ENCODE measurements around the gene TRDN.
"Not testable (repeated sequence)": the region's sequence is repeated elsewhere in the genome, so short reads cannot be mapped to it uniquely, and the experiment has no call there.

The TRDN gene

DNA sequence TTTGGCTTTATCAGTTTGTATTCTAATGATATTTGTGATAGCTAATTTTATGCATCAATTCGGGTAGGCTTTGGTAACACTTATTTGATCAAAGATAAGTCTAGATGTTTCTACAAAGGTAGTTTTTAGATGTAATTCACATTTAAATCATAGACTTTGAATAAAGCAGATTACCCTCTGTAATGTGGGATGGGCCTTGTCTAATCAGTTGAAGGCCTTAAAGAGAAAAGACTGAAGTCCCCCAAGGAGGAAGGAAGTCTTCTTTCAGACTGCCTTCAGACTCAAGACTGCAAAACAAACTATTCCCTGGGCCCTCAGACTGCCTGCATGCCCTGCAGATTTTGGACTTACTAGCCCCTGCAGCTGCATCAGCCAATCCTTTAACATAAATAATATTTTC lies 178.5 kb downstream of the TRDN start:
- H3K27ac ChIP-seq (ENCODE audit: low read depth, low read length) = no peak overlapping the region
- no peaks in the 10 kb centered on the region for H3K79me2 ChIP-seq (ENCODE audit: control insufficient read depth, insufficient read depth, low read length, unreplicated experiment)
- no peaks in the 10 kb centered on the region for H3K4me1 ChIP-seq (ENCODE audit: control insufficient read depth, insufficient read depth, low read length, unreplicated experiment)
- H3K36me3 ChIP-seq (ENCODE audit: insufficient read depth, low read length) = no peaks in the 10 kb centered on the region
- H3K27me3 ChIP-seq (ENCODE audit: insufficient read depth, low read length) = no peaks in the 10 kb centered on the region
- no peak overlapping the region for H3K4me3 ChIP-seq (ENCODE audit: low read depth, low read length)
- H2AFZ ChIP-seq (ENCODE audit: low read length, unreplicated experiment) = no peak overlapping the region

DNA sequence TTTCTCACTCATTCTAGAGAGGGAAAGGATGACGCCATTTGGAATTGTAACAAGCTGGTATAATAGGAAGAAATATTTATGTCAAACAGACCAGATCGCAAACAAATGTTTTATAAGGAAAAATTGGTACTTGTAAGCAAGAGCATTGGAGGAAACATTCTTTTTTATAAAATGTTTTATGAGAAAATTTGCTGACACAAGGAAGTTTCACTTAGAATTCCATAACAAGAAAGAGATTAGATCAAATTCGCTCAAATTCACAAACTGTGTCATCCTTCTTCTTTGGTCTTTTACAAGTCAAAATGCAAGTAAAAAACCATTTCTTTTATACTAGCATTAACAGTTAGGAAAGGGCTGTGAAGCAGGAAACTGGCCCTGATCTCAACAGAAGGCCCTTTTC lies 179.9 kb downstream of the TRDN start:
- no peak overlapping the region for H3K27ac ChIP-seq (ENCODE audit: low read depth, low read length)
- no peaks in the 10 kb centered on the region for H3K79me2 ChIP-seq (ENCODE audit: control insufficient read depth, insufficient read depth, low read length, unreplicated experiment)
- H3K36me3 ChIP-seq (ENCODE audit: insufficient read depth, low read length) = no peaks in the 10 kb centered on the region
- H3K4me3 ChIP-seq (ENCODE audit: low read depth, low read length) = no peak overlapping the region
- H3K4me1 ChIP-seq (ENCODE audit: control insufficient read depth, insufficient read depth, low read length, unreplicated experiment) = no peaks in the 10 kb centered on the region
- no peaks in the 10 kb centered on the region for H3K27me3 ChIP-seq (ENCODE audit: insufficient read depth, low read length)
- no peak overlapping the region for H2AFZ ChIP-seq (ENCODE audit: low read length, unreplicated experiment)

DNA sequence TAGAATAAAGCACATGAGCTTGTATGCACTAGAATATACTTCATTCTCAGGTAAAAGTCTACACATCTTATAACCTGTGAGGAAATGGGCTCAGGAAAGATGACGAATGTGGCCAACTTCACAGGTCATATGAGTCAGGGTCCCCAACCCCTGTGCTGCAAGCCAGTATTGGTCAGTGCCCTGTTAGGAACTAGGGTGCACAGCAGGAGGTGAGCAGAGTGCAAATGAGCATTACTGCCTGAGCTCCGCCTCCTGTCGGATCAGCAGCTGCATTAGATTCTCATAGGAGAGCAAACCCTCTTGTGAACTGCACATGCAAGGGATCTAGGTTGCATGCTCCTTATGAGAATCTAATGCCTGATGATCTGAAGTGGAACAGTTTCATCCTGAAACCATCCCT lies 182.3 kb downstream of the TRDN start:
- no peaks in the 10 kb centered on the region for H3K4me1 ChIP-seq (ENCODE audit: control insufficient read depth, insufficient read depth, low read length, unreplicated experiment)
- H2AFZ ChIP-seq (ENCODE audit: low read length, unreplicated experiment) = no peak overlapping the region
- no peaks in the 10 kb centered on the region for H3K79me2 ChIP-seq (ENCODE audit: control insufficient read depth, insufficient read depth, low read length, unreplicated experiment)
- H3K27me3 ChIP-seq (ENCODE audit: insufficient read depth, low read length) = no peaks in the 10 kb centered on the region
- no peaks in the 10 kb centered on the region for H3K36me3 ChIP-seq (ENCODE audit: insufficient read depth, low read length)
- no peak overlapping the region for H3K4me3 ChIP-seq (ENCODE audit: low read depth, low read length)
- H3K27ac ChIP-seq (ENCODE audit: low read depth, low read length) = no peak overlapping the region

DNA sequence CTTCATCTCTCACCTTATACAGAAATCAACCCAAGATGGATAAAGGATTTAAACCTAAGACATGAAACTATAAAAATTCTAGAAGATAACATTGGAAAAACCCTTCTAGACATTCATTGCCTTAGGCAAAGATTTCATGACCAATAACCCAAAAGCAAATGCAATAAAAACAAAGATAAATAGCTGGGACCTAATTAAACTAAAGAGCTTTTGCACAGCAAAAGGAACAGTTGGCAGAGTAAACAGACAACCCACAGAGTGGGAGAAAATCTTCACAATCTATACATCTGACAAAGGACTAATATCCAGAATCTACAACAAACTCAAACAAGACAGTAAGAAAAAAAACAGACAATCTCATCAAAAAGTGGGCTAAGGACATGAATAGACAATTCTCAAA lies 183.7 kb downstream of the TRDN start:
- not testable (repeated sequence) for H3K27ac ChIP-seq (ENCODE audit: low read depth, low read length)

DNA sequence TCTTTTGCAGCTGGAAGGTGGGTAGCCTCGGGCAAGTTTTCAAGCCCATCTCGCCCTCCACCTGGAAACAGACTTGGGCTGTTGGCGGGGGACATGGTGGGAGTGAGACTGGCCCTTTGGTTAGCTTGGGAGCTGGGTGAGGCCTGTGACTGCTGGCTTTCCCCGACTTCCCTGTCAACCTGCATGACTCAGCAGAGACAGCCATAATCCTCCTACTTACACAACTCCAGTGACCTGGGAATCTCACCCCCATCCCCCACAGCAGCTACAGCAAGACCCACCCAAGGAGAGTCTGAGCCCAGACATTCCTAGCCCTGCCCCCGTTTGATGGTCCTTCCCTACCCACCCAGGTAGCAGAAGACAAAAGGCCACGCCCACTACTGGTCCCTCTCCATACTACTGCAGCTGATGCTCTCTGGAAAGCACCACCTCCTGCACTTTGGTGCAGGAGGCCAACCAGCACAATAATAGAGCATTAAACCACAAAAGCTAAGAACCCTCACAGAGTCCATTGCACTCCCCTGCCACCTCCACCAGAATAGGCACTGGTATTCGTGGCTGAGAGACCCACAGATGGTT lies 188.4 kb downstream of the TRDN start:
- no peaks in the 10 kb centered on the region for H3K4me1 ChIP-seq (ENCODE audit: control insufficient read depth, insufficient read depth, low read length, unreplicated experiment)
- no peak overlapping the region for H3K27ac ChIP-seq (ENCODE audit: low read depth, low read length)
- H3K36me3 ChIP-seq (ENCODE audit: insufficient read depth, low read length) = no peaks in the 10 kb centered on the region
- no peak overlapping the region for H2AFZ ChIP-seq (ENCODE audit: low read length, unreplicated experiment)
- no peak overlapping the region for H3K4me3 ChIP-seq (ENCODE audit: low read depth, low read length)
- no peaks in the 10 kb centered on the region for H3K27me3 ChIP-seq (ENCODE audit: insufficient read depth, low read length)
- H3K79me2 ChIP-seq (ENCODE audit: control insufficient read depth, insufficient read depth, low read length, unreplicated experiment) = no peaks in the 10 kb centered on the region

More for the DNA sequence above, 183.7 kb downstream of the TRDN start:
- not testable (repeated sequence) for H3K27me3 ChIP-seq (ENCODE audit: insufficient read depth, low read length); H3K4me1 ChIP-seq (ENCODE audit: control insufficient read depth, insufficient read depth, low read length, unreplicated experiment); H3K4me3 ChIP-seq (ENCODE audit: low read depth, low read length); H3K36me3 ChIP-seq (ENCODE audit: insufficient read depth, low read length); H2AFZ ChIP-seq (ENCODE audit: low read length, unreplicated experiment); H3K79me2 ChIP-seq (ENCODE audit: control insufficient read depth, insufficient read depth, low read length, unreplicated experiment)

DNA sequence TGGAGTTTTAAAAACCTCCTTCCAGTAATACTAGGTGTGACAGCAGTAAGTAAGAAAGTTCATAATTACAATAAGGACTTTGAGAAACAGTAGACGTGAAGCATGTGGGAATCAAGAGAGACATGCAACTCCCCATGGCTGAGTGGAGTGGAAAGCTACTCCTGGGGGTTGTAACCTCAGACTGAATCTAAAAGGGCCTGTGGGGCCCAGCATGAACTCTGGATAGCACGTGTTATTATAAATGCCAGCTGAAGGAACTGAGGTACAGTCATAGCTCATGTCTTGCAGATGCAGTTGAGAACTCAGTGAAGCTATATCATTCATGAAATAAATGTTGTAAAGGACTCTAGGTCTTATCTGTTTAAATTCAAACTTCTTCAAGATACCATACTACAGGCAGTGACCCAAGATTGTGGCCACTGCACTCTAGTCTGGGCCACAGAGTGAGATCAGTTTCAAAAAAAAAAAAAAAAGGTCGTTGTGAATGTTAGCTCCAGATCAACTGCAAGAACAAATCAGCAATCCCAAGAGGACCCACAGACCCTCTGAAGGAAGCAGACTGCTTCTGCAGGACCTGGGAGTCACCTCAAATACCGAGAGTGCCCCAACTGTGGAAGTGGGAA lies 189.3 kb downstream of the TRDN start:
- H3K4me3 ChIP-seq (ENCODE audit: low read depth, low read length) = no peak overlapping the region
- no peaks in the 10 kb centered on the region for H3K4me1 ChIP-seq (ENCODE audit: control insufficient read depth, insufficient read depth, low read length, unreplicated experiment)
- no peak overlapping the region for H2AFZ ChIP-seq (ENCODE audit: low read length, unreplicated experiment)
- H3K27ac ChIP-seq (ENCODE audit: low read depth, low read length) = no peak overlapping the region
- H3K36me3 ChIP-seq (ENCODE audit: insufficient read depth, low read length) = no peaks in the 10 kb centered on the region
- H3K79me2 ChIP-seq (ENCODE audit: control insufficient read depth, insufficient read depth, low read length, unreplicated experiment) = no peaks in the 10 kb centered on the region
- no peaks in the 10 kb centered on the region for H3K27me3 ChIP-seq (ENCODE audit: insufficient read depth, low read length)

DNA sequence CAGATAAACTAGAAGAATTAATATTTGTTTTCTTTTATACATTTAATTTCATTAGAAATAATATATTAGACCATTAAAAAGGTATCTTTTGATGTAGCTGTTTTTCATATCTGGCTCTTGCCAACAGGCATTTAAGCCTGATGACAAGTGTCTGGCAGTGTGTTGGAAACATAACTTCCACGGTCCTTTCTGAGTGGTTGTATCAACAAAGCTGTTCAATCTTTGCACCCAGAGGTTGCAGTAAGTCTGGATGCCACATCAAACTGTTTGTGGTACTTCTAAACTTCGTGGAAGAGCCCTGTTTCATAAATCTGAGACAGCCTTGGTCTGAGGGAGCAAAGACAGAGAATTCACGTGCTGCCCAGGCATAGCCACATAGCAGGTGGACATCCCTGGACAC lies 197.4 kb downstream of the TRDN start:
- no peaks in the 10 kb centered on the region for H3K36me3 ChIP-seq (ENCODE audit: insufficient read depth, low read length)
- no peaks in the 10 kb centered on the region for H3K27me3 ChIP-seq (ENCODE audit: insufficient read depth, low read length)
- H3K4me3 ChIP-seq (ENCODE audit: low read depth, low read length) = no peak overlapping the region
- H3K79me2 ChIP-seq (ENCODE audit: control insufficient read depth, insufficient read depth, low read length, unreplicated experiment) = no peaks in the 10 kb centered on the region
- H2AFZ ChIP-seq (ENCODE audit: low read length, unreplicated experiment) = no peak overlapping the region
- H3K4me1 ChIP-seq (ENCODE audit: control insufficient read depth, insufficient read depth, low read length, unreplicated experiment) = no peaks in the 10 kb centered on the region
- no peak overlapping the region for H3K27ac ChIP-seq (ENCODE audit: low read depth, low read length)

DNA sequence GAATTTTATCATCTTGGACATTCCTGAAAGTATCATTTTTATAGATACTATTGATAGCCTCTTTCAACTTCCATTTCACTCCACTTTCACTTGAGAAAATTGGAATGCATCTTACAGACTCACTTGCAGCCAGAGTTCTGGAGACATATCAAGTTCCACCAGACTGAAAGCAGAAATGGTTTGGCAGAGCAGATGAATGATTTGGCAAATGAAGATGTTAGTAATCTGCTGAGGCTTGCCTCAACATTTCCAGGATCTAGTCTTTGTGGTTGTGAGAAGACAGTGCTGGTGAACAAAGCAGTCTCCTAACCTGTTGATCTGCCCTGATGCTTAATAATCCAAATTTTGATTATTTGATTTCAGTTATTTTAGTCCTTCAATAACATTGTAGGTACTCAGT lies 202.6 kb downstream of the TRDN start:
- Histone ChIP-seq H3K27me3 (ENCODE audit: insufficient read depth, low read length) (no peaks in the 10 kb centered on the region), H2AFZ (ENCODE audit: low read length, unreplicated experiment) (no peak overlapping the region), H3K79me2 (ENCODE audit: control insufficient read depth, insufficient read depth, low read length, unreplicated experiment) (no peaks in the 10 kb centered on the region), H3K27ac (ENCODE audit: low read depth, low read length) (no peak overlapping the region), H3K4me3 (ENCODE audit: low read depth, low read length) (no peak overlapping the region), H3K36me3 (ENCODE audit: insufficient read depth, low read length) (no peaks in the 10 kb centered on the region), H3K4me1 (ENCODE audit: control insufficient read depth, insufficient read depth, low read length, unreplicated experiment) (no peaks in the 10 kb centered on the region)

DNA sequence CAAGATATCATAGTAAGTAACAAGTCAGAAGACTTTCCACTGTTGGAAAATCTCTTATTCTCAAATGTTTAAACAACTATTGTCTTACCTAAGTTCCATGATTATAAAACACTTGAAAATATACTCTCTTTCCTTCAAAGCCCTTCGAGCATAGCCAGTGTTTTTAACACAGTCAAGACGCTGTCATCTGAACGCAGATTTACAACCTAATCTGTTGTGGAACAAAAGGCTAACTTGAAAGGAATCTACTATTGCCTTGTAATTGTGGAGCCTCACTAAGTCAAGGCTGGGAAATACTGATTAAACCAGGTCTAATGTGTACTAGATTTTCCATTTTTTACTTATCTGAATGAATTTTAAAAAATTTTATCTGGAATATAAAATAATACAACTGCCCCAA lies 205.8 kb downstream of the TRDN start:
- Histone ChIP-seq H3K36me3 (ENCODE audit: insufficient read depth, low read length) (no peaks in the 10 kb centered on the region), H3K4me1 (ENCODE audit: control insufficient read depth, insufficient read depth, low read length, unreplicated experiment) (no peaks in the 10 kb centered on the region), H3K27me3 (ENCODE audit: insufficient read depth, low read length) (no peaks in the 10 kb centered on the region), H2AFZ (ENCODE audit: low read length, unreplicated experiment) (no peak overlapping the region), H3K27ac (ENCODE audit: low read depth, low read length) (no peak overlapping the region), H3K4me3 (ENCODE audit: low read depth, low read length) (no peak overlapping the region), H3K79me2 (ENCODE audit: control insufficient read depth, insufficient read depth, low read length, unreplicated experiment) (no peaks in the 10 kb centered on the region)

DNA sequence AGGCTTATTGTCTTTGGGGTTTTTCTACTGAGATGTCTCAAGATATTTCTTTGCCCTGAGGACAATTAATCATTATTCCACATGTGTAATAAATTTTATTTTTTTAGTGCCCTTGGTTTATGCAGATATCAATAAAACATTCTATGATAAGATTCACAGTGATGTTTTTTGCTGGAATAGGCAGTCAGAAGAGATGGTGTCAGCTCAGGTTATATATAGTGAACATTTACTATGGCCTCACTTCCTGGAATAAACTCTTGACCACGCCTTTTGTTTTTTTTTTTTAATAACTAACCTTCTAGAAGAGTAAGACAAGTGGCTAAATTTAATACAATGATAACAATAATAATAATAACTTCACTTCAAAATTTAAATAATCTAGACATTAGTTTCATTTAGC lies 209.7 kb downstream of the TRDN start:
- H3K27ac ChIP-seq (ENCODE audit: low read depth, low read length) = no peak overlapping the region
- H3K4me1 ChIP-seq (ENCODE audit: control insufficient read depth, insufficient read depth, low read length, unreplicated experiment) = no peaks in the 10 kb centered on the region
- H3K36me3 ChIP-seq (ENCODE audit: insufficient read depth, low read length) = no peaks in the 10 kb centered on the region
- H3K4me3 ChIP-seq (ENCODE audit: low read depth, low read length) = no peak overlapping the region
- no peaks in the 10 kb centered on the region for H3K27me3 ChIP-seq (ENCODE audit: insufficient read depth, low read length)
- H2AFZ ChIP-seq (ENCODE audit: low read length, unreplicated experiment) = no peak overlapping the region
- H3K79me2 ChIP-seq (ENCODE audit: control insufficient read depth, insufficient read depth, low read length, unreplicated experiment) = no peaks in the 10 kb centered on the region

DNA sequence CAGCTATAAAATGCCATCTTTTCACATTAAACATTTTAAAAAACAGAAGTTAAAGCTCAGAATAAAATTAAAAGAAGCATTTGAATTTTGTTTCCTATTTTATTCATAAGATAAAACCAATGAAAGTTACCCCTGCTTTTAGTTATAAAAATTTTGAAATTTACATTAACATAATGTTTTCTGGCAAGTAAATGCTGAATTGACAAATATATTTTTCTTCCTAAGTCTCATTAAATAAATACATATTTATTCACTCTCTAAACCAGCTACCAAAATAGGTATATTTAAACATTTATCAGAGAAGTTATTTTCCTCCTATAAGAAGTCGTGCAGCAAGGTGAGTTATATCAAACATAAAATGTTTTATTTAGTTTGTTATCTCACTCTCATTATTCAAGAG lies 213.6 kb downstream of the TRDN start:
- H3K27me3 ChIP-seq (ENCODE audit: insufficient read depth, low read length) = peaks cover 12% of the 10 kb centered on the region; the same call in 1 of the 2 replicates
- H3K4me3 ChIP-seq (ENCODE audit: low read depth, low read length) = no peak overlapping the region
- no peak overlapping the region for H2AFZ ChIP-seq (ENCODE audit: low read length, unreplicated experiment)
- no peaks in the 10 kb centered on the region for H3K36me3 ChIP-seq (ENCODE audit: insufficient read depth, low read length)
- no peaks in the 10 kb centered on the region for H3K4me1 ChIP-seq (ENCODE audit: control insufficient read depth, insufficient read depth, low read length, unreplicated experiment)
- H3K79me2 ChIP-seq (ENCODE audit: control insufficient read depth, insufficient read depth, low read length, unreplicated experiment) = no peaks in the 10 kb centered on the region
- no peak overlapping the region for H3K27ac ChIP-seq (ENCODE audit: low read depth, low read length)

All from ACC112 (cell line).